Measurements from ENCODE around the gene NBR1. TPM values are rescaled to one million over a fixed set of nuclear protein-coding genes. Genes with fewer than 3 reads are reported as not detected.

NBR1 gene
- total RNA-seq, 1 experiment from 2014 or later: 60.8 TPM

- Histone ChIP-seq H4K20me1 (ENCODE audit: insufficient read depth) (no peaks in the 10 kb centered on the region), H3K4me3 (replicated peaks in 1 of 2; ENCODE audit: low read depth in 1 of 2, low read length in 2 of 2) (peak overlapping the region in 1 of 2 experiments; percentile 78), H3K27me3 (ENCODE audit: insufficient read depth, low read length) (no peaks in the 10 kb centered on the region), H3K4me2 (ENCODE audit: low read length) (peak overlapping the region; percentile 73), H2AFZ (ENCODE audit: low read depth, low read length, poor library complexity, severe bottlenecking) (no peak overlapping the region), H3K4me1 (ENCODE audit: control insufficient read depth in 1 of 2, insufficient read depth in 2 of 2, low read length in 2 of 2) (peaks cover 6 to 19% of the 10 kb centered on the region in 2 experiments; a peak in 2 of 4 replicates), H3K9ac (ENCODE audit: low read length) (peak overlapping the region; percentile 76), H3K9me2 (ENCODE audit: insufficient read depth) (no peaks in the 10 kb centered on the region), H3K79me2 (ENCODE audit: insufficient read depth, low read length) (no peaks in the 10 kb centered on the region), H3K9me3 (ENCODE audit: control insufficient read depth in 1 of 2, insufficient read depth in 1 of 2, low read depth in 1 of 2, low read length in 2 of 2) (no peaks in the 10 kb centered on the region), H3K36me3 (ENCODE audit: control insufficient read depth in 1 of 2, insufficient read depth in 2 of 2, low read length in 2 of 2) (no peaks in the 10 kb centered on the region), H3K27ac (ENCODE audit: low read depth, low read length) (peak overlapping the region; percentile 64; the same call in 1 of the 2 replicates)
- no TSS peak for BruUV-seq (replicated peaks)
- DNase-seq (ENCODE audit: low read depth, low spot score): no peak
- POLR2A ChIA-PET: interaction anchor here (4.0 kb wide), 1 partner anchor 106 kb away, joined by 33 read pairs; no protein-coding TSS in a partner anchor
- RAD21 ChIA-PET (ENCODE audit: low non-redundant PET in 1 of 2, low total read pairs in 2 of 2, uncharacterized antibody in 2 of 2, unreplicated experiment in 2 of 2): no interaction called here
- ATAC-seq: no peak
- no peak for TF ChIP-seq CBX3 (IDR thresholded peaks at IDR 0.05; ENCODE audit: low read depth)
- no peak for TF ChIP-seq SIN3A (IDR thresholded peaks at IDR 0.05; ENCODE audit: low read depth)
- no peak for TF ChIP-seq TCF7L2 (IDR thresholded peaks at IDR 0.05; ENCODE audit: borderline replicate concordance, extremely low read depth, insufficient read depth, insufficient read length)
- TF ChIP-seq EZH2 (IDR thresholded peaks at IDR 0.05): no peak
- no peak for TF ChIP-seq MAX (IDR thresholded peaks at IDR 0.05)
- no peak for TF ChIP-seq CEBPB (IDR thresholded peaks at IDR 0.05; ENCODE audit: low read depth)
- TF ChIP-seq CTCF (IDR thresholded peaks at IDR 0.05 in 2 of 3, conservative IDR thresholded peaks at IDR 0.05 in 1 of 3; ENCODE audit: borderline replicate concordance in 1 of 3, insufficient read depth in 1 of 3, low read depth in 2 of 3, low read length in 2 of 3): no peak
- no peak for TF ChIP-seq REST (IDR thresholded peaks at IDR 0.05; ENCODE audit: low read depth)
- CTCF ChIA-PET: no interaction called here
- intact Hi-C loops (cut with micrococcal nuclease): no loop called here
These were observed 39.6 kb downstream of the NBR1 start for GRCh38 chr17:43210576-43210975.
